Aortic smooth muscle cell (primary cell): ENCODE measurements around the gene C2orf49. TPM values are rescaled to one million over a fixed set of nuclear protein-coding genes. Genes with fewer than 3 reads are reported as not detected.

ENCODE experiments used
- total RNA-seq: library from RNA; depleted of rRNA; stranded (reverse); fragments of >200 nt; gene quantifications from 2 replicates; pipeline ENCODE4 v1.2.3, GENCODE V29; 2014

Gene C2orf49
- total RNA-seq = 16.1 and 21.1 TPM in 2 replicates

DNA sequence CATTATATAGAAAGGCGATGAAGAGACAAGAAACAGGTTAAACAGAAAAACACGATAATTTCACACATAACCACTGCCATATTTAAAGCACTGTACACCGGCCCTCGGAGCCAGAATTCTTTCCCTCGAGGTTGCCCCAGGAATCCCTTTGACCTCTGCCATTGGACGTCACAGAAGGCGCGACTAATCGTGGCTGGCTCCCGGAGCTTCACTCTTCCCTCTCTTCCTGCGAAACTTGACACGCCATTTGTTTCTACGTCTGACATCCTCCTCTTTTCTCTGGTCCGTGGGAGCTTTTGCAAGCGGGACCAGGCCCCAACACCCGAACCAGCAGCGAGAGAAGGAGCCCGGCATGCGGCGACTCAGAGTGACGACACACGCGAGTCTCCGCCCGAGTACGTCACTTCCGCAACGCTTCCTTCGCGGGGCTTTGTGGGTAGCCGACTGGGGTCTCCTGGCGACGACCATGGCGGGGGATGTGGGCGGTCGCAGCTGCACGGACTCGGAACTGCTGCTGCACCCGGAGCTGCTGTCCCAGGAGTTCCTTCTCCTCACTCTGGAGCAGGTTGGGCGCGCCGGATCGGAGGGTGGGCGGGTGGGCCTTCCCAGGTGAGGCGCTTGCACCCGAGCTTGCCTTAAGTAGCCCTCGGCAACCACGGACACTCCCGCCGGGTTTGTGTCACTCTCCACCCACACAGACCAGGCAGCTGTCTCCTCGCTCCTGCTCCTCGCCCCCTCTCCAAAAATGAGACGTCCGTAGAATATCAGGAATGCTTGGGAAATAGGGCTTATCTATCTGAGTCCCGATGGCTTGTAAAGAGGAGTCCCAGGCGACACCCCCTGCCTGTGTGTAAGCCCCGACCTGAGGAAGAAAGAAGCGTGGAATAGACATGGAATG, at the start of gene C2orf49:
TSS of gene C2orf49 (plus strand) at position 419 of the 898 bp plus-strand sequence. CDS start at position 467, 48 bp downstream.

DNA sequence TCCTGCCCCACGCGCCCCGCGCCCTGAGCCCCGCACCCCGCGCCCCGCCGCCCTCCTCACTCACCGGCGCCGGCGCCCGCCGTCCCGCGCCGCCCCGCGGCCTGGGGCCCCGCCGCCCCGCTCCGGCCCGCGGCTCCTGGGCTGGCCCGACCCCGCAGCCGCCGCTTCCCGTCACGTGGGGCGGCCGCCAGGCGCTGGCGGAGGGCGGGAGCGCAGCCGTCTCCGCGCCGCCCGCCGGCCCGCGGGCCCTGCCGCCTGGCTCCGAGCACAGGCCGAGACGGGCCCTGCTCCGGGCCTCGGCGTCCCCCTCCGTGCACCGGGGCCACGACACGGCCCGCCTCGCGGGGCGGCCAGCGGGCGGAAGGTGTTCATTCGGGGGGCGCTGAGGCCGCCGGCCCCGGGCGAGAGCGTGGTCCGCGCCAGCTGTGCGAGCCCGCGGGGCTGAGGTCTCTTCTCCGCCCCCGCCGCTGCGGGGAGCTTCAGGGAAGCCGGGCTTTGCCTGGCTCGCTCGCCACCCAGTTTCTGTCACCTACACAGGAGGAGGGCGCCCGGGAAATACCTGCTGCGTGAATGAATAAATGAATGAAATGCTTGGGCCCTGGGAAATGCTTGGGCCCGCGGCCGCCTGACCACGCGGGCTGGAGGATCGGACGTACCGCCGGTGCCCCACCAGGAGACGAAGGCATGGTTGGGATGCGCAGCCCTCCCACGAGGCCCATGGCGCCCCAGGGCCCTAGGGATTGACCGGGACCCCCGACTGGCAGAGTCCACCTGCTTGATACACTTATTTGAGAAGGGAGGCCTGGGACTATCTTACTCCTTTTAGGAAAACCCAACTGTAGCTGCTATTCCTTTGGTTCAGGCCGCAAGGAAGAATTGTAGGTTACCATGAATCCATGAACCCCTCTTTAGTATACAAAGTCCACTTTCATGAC, 7.5 kb upstream of the C2orf49 start, which contains the start of gene TGFBRAP1:
TSS of gene TGFBRAP1 (minus strand) at position 175 of the 935 bp plus-strand sequence. CDS start 21,434 bp downstream, outside the sequence.

DNA sequence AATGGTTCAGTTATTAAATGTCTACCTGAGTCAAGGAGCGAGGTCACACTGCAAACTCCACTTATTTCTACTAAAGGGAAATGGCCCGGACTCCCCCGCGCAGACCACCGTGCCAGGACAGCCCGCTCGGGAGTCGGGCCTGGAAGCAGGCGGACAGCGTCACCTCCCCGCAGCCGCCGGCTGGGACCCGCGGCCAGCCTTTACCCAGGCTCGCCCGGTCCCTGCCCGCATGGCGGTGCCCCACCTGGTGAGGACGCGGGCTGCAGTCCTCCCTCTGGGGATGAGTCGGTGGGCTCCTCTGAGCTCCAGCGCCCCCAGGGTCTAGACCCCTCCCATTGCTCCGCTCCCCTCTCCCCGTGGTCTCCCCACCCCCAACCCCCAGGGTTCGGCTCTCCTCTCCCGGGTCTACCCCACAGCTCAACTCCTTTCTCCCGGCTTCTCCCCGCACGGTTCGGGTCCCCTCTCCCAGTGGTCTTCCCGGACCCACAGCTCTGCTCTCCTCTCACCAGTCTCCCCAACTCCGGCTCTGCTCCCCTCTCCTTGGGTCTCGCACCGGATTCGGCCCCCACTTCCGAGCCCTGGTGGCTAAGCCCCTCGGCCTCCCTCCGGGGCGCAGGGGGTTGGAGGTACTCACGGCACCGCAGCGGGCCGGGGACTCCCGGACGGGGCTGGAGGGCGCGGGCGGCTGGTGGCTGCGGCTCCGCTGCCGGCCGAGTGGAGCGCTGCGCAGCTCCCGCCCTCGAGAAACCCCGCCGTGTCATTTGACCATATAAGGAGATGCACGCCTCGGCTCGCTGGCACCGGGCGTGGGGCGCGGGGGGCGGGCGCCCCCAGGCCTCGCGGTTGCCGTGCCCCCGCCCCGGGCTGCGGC, 61.2 kb downstream of the C2orf49 start, which contains the start of gene FHL2:
TSS of gene FHL2 (minus strand) at position 716 of the 871 bp plus-strand sequence. CDS start 12,535 bp downstream, outside the sequence.

Other genes starting within 250 kb of the C2orf49 start
- gene GPR45, start 95.8 kb upstream of the C2orf49 start, total RNA-seq = not detected in 2 replicates
- gene TGFBRAP1, start 7.8 kb upstream of the C2orf49 start, total RNA-seq = 14.9 and 16.8 TPM in 2 replicates
- gene FHL2, start 61.5 kb downstream of the C2orf49 start, total RNA-seq = 73.0 and 126 TPM in 2 replicates